22Rv1 (cell line): ENCODE data around the gene RRAD.

Source experiments
- H3K27ac ChIP-seq: fragments of 450-650 bp; 2 replicates; pipeline ENCODE4 v1.5.1; 2017
- ZFX ChIP-seq: fragments of 450-650 bp; IDR thresholded peaks from 2 replicates; pipeline ENCODE4 v1.6.1; 2017; ENCODE audit warnings: antibody characterized with exemption, borderline replicate concordance
- TF ChIP-seq, protein P1 (sequence below): fragments of 450-650 bp; IDR thresholded peaks from 2 replicates; pipeline ENCODE4 v1.5.1; 2017; ENCODE audit warnings: mild to moderate bottlenecking

The RRAD gene

DNA sequence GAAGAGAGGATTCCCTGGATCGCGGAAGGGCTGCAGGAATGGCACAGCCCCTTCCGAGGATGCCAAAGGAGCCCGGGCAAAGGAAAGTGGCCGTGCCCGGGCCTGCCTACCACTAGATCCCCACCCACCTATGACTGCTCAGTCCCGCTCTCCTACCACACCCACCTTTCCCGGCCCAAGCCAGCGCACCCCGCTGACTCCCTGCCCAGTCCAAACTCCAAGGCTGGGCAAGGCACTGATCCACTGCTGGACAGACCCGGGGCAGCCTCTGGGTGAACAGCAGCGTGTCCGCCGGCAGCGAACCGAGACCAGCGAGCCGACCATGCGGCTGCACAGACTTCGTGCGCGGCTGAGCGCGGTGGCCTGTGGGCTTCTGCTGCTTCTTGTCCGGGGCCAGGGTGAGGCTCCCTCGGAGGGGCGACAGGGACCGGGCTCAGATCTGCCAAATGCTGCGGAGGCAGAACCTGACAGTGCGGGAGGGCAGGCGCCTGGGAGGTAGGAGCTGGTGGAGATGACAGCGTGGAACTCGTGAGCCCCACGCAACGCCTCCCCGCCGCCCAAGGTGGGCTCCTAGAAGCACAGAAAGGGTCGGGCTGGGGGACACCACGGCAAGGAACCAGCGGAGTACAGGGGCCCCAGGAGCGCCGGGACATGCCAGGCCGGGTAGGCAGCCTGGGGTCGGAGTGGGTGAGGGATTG, 10.1 kb upstream of the RRAD start, which contains the start of gene CES2:
TSS of gene CES2 (plus strand) at position 203 of the 698 bp plus-strand sequence. CDS start at position 323, 120 bp downstream.
- TF ChIP-seq, protein P1, sequence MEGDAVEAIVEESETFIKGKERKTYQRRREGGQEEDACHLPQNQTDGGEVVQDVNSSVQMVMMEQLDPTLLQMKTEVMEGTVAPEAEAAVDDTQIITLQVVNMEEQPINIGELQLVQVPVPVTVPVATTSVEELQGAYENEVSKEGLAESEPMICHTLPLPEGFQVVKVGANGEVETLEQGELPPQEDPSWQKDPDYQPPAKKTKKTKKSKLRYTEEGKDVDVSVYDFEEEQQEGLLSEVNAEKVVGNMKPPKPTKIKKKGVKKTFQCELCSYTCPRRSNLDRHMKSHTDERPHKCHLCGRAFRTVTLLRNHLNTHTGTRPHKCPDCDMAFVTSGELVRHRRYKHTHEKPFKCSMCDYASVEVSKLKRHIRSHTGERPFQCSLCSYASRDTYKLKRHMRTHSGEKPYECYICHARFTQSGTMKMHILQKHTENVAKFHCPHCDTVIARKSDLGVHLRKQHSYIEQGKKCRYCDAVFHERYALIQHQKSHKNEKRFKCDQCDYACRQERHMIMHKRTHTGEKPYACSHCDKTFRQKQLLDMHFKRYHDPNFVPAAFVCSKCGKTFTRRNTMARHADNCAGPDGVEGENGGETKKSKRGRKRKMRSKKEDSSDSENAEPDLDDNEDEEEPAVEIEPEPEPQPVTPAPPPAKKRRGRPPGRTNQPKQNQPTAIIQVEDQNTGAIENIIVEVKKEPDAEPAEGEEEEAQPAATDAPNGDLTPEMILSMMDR: no peak
- TF ChIP-seq ZFX: no peak
- peak within 1 kb of the TSS; percentile 70 for H3K27ac ChIP-seq

DNA sequence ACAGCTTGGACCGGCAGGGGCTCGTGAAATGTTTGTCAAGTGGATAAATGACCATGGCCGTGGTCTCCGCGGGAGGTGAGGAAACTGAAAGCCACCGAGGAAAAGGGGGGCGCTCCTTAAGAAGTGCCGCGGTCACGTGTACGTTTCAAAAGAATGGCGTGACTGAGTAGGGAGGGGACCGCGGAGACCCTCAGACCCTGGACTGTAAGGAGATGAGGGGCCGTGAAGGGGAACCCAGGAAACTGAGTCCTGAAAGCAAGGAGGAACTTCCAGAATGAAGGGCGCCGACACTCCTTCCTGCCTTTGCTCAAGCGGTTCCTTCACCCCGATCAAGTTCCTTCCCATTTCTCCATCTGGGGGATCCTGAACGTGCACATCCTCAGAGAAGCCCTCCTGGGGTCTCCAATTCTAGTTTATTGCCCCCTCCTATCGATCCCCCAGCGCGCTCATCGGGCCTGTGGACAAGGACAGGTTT, 9.5 kb upstream of the RRAD start:
- H3K27ac ChIP-seq: peak overlapping the region; percentile 70

DNA sequence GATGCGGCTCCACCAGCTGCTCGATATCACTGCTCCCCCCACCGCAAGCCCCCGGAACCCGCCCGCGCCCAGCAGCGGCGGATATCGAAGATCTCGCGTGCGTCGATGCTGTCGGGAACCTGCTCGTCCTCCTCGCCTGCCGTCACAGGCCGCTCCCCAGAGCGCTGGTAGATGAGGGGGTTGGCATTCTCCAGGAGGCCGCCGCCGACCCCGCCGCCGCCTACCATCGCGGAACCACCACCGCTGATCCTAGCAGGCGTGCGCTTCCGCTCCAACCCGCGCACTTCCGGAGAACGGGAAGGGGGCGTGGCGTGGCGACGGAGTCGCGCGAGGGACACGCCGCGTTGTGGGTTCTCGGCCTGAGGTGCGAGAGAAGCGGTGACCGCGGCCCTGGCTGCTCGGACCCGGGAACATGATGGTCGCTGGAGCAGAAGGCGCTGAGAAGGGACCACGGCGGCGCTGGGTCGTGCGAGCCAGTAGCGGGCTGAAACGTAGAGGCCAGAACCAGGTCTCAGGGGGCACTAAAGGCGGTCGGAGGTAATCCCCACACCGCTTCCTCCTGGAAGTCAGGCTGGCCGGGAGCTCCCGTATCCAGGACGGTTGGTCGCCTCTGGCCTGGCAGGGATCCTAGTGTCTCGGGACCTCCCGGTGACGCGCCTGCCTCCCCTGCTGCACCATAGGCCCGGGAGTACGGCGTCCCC, 9.0 kb upstream of the RRAD start, which contains the start of gene CIAO2B:
TSS of gene CIAO2B (minus strand) at position 265 of the 701 bp plus-strand sequence. CDS start at position 227, 38 bp downstream.
- peak within 1 kb of the TSS; percentile 70 for H3K27ac ChIP-seq
- TF ChIP-seq, protein P1: no peak
- TF ChIP-seq ZFX: no peak

- H3K27ac ChIP-seq: peak overlapping the region; percentile 70
- no peak for TF ChIP-seq ZFX
- TF ChIP-seq, protein P1: no peak
These were observed 8.4 kb upstream of the RRAD start for GRCh38 chr16:66933776-66934137.

DNA sequence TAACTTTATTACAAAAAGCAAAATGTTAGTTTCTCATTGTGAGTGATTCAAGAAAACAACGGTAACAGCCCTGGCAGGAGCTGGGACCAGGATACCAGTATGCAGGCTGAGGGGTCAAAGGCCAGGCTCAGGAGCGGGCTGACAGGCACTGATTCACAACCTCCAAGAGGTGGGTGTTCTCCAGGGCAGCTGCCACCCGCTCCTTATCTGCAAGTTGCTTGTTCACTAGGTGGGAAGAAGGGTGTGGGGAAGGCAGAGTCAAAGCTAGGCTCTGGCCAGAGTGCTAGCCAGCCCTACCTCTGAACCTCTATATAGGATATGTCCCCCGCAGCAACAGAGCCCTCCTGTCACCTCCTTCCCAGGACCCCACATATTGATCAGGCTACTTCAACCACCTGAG, 6.7 kb upstream of the RRAD start:
- TF ChIP-seq, protein P1: no peak
- TF ChIP-seq ZFX: no peak
- no peak overlapping the region for H3K27ac ChIP-seq

- TF ChIP-seq, protein P1: no peak
- TF ChIP-seq ZFX: no peak
- no peak overlapping the region for H3K27ac ChIP-seq
These were observed 6.3 kb upstream of the RRAD start for GRCh38 chr16:66931665-66932064.

GRCh38 chr16:66930189-66930588, 4.9 kb upstream of the RRAD start:
- H3K27ac ChIP-seq: no peak overlapping the region
- TF ChIP-seq ZFX: no peak
- TF ChIP-seq, protein P1: no peak
